Activated T-cell treated with anti-CD3 and anti-CD28 coated beads, Interleukin-2, amount 50 U/mL, for 1 hour (primary cell): ENCODE measurements around the gene MIS18BP1.
A peak's percentile ranks its signal among the peaks of the same experiment; 100 is the strongest.
"Not testable (repeated sequence)": the region's sequence is repeated elsewhere in the genome, so short reads cannot be mapped to it uniquely, and the experiment has no call there.

Source experiments
- DNase-seq: peaks from one replicate; pipeline ENCODE4 v3.0.0-alpha.2; 2020

The MIS18BP1 gene

DNA sequence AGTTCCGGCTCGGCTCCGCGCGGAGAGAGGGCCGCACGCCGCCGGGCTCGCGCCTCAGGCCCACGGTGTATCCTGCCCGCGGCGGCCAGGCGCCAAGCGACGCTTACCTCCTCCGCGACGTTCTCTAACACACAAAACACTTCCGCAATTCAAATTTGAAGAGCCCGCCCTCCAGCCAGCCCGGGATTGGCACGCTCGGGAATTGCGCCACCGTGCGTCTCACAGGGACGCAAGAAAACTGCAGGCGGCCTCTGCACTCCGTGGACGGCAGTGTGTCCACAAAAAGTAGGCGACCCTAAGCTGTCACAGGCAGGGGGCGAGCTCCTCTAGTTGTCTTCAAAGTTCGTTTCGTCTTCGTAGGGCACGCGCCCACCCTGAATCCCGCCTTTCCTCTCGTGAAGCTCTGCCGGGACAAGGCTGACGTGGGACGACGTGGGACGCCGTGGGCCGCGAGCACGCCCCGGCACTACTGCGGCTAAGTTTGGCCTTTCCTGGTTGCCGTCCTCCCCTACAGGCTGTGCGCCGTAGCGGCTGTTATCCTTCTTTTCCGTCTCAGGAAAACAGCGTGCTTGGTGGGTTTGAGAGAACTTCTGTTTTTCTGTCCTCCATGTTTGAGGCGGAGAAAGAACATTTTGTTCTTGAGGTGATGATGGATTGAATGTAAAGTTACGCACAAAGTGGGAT lies at the start of gene MIS18BP1:
TSS of gene MIS18BP1 (minus strand) at position 133 of the 684 bp plus-strand sequence. CDS start 5,916 bp downstream, outside the sequence.
- DNase-seq = peak; percentile 88

DNA sequence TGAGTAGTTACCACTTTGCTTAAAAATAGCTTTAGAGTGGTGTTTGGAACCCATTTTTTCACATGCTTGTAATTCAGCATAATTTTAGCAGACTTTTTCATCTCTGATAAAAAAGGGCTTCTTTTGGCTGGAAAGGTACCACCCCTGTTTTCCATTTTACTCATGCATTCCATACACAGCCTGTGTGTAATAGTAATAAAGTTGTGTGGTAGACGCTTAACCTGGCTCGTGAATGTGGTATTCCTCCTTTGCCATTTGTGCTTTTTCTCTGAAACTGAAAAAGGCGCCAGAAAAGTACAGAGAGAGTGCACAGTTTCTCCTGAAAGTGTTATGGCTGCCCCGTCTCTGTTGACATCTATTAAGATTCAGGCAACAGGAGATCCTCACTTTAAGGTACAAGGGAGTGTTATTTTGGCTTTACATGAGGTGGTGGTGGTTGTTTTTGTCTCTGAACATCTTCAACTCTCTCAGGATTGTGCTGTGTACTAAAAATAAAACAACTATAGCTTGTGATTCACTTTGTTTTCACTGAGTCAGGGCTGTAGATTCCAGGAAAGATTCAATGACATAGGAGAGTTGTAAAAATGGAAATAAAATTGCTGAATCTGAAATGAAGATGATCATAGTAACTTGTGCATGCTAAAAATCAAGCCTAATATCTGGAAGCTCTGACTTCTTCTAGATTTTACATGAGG lies 45.6 kb upstream of the MIS18BP1 start:
- no peak for DNase-seq

DNA sequence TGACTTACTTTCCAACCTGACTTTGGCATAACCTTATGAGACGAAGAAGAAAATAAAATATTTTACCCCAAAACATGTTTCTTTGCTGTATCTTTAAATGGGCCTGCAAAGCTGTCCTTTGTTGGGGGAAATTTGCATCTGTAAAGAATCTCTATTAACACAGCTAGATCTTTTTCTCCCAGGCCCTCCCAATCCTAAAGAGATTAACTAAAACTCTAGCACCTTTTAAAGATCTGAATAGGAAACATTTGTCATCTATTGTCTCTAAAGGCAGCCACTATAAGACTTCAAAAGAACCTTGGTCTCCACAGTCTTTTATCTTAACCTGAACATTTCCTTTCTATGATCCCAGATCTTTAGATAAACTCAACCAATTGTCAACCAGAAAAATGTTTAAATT lies 41.8 kb upstream of the MIS18BP1 start:
- not testable (repeated sequence) for DNase-seq

DNA sequence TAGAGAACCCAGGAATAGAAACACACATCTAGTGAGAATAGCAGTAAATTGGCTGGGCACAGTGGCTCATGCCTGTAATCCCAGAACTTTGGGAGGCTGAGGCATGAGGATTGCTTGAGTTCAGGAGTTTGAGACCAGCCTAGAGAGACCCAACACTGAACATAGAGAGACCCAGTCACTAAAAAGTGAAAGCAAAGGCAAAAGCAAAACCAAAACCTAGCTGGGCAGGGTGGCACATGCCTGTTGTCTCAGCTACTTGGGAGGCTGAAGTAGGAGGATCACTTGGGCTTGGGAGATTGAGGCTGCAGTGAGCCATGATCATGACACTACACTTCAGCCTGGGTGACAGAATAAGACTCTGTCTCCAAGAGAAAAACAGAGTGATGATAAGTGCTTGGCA lies 37.5 kb upstream of the MIS18BP1 start:
- no peak for DNase-seq

DNA sequence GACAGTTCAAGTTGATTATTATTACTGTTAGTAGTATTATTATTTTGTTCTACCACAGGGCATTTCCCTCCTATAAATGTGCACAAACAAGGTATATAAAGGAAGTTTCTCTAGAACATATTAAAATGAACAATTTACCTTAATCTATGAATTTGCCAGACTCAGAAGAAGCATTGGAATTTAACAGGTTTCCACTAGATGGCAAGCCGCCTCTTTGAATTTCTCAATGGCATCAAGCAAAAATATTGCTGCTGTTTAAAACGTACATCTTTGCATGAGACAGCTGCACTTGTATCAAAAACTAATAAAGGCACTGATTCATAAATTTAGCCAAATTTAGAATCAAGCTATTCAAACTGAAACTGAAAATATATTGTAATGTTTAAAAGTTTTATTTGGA lies 34.6 kb upstream of the MIS18BP1 start:
- no peak for DNase-seq

DNA sequence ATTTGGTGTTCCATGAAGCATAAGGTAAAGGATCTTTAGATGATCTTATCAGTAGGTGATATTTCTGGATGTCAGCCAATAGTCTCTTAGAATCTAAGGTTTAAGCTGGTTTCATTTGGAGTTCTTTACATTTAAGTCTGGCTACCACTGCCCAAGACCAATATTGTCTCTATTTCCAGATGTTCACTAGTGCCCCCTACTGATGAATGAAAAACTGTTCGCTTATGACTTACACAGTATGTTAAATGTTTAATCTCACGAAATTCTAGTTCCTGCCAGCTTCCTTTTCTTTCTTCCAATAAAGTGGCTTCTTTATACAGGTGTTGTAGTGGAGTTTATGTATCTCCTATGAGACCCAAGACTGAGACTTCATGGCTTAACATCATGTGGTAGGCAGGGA lies 31.8 kb upstream of the MIS18BP1 start:
- DNase-seq = no peak

DNA sequence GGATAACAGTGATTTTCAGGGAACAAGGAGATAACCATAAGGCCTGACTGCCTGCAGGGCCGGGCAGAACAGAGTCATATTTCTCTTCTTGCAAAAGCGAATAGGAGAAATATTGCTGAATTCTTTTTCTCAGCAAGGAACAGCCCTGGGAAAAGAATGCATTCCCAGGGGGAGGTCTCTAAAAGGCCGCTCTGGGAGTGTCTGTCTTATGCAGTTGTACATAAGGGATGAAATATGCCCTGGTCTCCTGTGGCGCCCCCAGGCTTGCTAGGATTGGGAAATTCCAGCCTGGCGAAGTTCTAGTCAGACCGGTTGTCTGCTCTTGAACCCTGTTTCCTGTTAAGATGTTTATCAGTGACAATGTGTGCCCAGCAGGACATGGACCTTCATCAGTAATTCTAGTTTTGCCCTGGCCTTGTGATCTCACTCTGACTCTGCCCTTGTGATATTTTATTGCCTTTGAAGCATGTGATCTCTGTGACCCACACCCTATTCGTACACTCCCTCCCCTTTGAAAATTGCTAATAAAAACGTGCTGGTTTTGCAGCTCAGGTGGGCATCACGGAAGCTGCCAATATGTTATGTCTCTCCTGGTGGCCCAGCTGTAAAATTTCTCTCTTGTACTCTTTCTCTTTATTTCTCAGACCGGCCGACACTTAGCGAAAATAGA lies 28.9 kb upstream of the MIS18BP1 start:
- DNase-seq = not testable (repeated sequence)

DNA sequence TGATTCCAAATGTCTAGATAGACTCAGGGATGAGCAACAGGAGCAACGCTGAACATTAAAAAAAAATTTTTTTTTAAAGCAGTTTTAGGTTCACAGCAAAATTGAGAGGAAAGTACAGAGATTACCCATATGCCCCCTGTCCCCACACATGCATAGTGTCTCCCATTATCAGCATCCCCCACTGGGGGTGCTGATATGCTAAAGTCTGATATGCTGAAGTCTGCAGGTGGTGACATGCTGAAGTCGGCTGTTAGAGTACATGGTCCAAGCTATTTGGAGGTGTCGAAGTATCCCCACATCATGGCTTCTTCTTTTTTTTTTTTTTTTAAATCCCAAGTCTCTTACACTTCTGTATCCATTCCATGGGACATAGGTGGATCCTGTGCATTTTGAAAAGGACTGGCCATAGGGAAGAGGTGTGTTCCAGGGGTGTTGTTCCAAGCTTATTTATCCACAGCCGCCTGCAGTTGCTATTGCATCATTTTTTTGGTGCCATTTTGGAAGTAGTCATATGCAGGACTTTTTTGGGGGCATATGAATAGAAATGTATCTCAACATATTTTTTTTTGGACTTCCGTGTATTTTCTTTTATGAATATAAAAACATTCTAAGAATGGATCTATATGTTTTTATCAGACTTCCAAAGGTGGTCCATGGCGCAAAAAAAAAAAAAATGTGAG lies 19.0 kb upstream of the MIS18BP1 start:
- DNase-seq = no peak

DNA sequence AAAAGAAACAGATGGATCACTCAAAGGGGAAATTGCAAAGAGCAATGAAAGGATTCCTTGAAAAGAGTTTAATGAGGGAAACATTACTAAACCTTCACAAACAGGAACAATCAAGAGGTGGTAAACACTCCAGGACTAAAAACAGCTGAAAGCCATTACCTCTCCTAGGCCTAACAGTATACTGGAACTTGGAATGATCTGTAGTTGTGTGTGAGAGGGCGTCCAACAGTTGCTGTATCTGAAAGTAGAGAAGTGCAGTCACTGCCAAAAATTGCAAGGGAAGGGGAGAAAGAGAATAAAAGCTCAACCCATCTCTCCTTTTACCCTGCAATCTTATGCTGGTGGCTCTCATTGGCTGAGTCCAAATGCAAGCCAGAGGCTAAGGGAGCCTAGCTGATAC lies 17.0 kb upstream of the MIS18BP1 start:
- no peak for DNase-seq

DNA sequence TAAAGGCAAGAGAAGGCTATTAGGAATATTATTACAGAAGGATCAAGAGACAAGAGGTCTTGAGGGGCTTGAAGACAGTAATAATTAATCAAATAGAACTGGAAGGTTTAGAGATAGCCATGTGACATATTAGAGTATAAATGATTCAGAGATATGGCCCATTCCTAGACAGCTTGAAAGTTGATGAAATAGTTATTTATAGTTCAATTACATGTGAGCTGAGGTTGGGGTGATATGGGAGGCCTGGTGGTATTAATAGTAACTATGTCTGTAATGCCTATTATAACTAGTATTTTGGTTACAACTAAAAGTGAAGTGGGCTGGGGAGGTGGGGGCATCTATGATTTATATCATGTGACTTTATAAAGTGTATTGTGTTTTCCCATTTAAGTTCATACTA lies 14.1 kb upstream of the MIS18BP1 start:
- no peak for DNase-seq

DNA sequence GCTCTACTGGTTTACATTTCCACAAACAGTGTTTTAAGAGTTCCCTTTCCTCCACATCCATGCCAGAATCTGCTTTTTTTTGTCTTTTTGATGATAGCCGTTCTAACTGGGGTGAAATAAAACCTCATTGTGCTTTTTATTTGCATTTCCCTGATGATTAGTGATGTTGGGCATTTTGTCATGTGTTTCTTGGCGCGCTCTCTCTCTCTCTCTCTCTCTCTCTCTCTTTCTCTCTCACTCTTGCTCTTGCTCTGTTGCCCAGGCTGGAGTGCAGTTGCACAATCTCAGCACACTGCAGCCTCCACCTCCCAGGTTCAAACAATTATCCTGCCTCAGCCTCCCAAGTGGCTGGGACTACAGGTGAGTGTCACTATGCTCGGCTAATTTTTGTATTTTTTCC lies 9.6 kb upstream of the MIS18BP1 start:
- no peak for DNase-seq

DNA sequence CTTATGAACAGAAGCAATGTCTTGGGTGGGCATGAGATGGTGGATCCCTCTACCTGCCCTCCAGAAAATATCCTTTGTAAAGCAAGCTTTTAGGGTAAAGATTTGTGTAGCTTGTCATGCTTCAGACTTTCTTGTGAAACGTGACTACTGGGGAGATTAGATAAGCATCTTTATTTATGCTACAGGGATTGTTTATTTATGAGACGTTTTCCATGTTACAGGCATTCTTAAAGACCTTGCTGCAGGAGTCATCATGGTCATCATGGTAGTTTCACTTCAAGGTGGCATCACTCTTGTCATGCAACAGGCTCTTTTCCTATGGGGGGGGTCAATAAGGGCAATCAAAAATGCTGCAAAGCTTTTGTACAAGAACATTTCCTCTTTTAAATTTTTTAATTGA lies 8.2 kb upstream of the MIS18BP1 start:
- DNase-seq = no peak

DNA sequence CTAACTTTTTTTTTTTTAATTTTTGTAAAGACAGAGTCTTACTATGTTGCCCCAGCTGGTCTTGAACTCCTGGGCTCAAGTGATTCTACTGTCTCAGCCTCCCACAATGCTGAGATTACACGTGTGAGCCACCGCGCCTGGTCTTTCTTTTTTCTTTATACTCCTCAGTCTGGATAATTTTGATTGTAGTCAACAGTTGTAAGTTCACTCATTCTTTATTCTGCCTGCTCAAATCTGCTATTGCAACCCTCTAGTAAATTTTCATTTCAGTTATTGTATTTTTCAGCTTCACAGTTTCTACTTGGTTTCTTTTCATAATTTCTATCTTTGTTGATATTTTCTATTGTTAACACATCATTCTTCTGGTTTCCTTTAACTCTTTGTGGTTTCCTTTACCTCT lies 5.8 kb upstream of the MIS18BP1 start:
- no peak for DNase-seq

DNA sequence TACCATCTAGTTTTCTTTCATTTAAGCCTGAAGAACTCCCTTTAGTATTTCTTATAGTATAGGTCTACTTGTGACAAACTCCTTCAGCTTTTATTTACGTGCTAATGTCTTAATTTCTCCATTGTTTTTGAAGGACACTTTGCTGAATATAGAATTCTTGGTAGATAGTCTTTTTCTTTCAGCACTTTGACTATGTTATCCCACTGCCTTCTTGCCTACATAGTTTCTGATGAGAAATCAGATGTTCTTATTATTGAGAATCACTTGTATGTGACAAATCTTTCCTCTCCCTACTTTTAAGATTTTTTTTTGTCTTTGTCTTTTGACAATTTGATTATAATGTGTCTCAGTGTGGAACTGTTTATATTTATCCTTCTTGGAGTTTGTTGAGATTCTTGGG lies 5.1 kb upstream of the MIS18BP1 start:
- no peak for DNase-seq

DNA sequence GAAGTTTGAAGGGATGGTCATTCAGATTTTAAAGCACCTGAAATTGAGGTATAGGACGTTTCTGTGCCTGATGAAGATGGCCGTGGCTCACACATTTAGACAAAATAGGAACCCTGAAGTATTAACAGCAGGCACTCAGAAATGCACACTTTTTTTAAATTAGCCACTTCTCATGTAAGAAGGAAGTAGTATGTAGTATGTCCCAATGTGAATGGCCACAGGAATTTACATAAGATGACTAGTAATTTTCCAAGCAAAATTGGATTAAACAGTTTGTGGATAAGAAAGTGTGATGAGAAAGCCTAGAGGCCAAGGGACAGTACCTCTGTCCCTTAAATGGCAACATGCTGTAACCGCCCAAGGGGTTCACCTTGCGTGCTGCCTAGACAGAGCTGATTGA lies 1.8 kb upstream of the MIS18BP1 start:
- DNase-seq = no peak

DNA sequence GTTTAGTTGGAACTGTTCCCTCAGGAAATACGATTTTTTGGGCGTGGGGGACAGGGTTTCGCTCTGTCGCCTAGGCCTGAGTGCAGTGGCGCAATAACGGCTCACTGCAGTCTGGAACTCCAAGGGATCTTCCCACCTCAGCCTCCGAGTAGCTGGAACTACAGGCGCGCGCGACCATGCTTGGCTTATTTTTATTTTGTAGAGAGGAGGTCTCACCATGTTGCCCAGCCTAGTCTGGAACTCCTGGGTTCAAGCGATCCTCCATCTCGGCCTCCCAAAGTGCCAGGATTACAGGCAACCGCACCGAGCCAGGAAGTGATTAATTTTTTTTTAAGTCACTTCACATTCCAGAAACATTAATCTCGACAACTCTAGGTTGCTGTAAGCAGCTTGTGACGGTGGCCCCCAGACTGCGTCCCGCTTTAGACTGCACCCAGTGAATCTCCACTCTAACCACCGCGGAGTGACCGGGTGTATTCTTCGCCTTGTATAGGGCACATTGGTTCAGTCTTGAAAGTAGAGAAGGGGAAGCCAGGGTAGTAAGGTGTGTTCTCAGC lies 830 bp upstream of the MIS18BP1 start:
- DNase-seq = peak; percentile 30

DNA sequence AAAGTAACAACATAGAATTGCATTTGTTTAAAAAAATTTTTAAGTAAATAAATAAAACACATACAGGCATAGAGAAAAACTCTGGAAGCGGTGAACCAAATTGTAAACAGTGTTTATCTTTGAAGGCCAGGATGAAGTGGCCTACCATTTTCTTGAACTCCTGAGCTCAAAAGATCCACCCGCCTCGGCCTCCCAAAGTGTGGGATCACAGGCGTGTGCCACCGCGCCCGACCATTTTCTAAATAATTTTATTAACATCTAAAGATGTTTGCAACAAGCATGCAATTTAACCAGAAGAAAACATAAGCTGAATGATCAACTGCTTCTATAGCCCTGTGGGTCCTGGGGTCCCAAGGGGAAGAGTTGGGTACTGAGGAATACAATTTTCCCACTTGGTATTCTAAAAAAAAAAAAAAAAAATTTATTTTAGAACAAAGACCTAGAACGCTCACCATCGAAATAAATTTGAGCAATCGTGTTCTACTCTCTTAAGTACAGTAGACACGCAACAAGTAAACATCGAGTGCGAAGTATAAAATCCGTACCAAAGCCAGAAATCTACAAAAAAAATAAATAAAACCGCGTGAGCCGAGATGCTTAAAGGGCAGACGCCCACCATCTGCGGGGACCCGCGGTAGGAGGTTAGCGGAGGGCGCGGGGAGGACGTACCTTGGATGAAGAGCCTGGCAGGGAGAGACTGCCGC lies 484 bp downstream of the MIS18BP1 start:
- DNase-seq = no peak

DNA sequence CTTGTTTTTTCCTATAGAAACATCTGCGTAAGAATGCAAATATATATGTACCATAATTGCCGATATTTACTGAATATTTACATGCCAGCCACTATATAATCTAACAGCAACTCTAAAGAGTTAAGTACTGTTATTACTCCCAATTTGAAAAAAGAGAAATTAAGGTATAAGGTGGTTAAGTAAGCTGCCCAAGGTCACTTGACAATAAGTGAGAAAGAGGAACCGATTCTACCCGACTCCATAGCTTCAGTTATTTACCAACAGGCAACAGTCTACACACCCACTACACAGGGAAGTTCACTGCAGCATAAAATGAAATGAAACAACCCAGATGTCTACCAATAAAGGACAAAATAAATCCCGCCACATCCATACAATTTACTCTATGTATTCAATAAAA lies 1.1 kb downstream of the MIS18BP1 start:
- DNase-seq = no peak

DNA sequence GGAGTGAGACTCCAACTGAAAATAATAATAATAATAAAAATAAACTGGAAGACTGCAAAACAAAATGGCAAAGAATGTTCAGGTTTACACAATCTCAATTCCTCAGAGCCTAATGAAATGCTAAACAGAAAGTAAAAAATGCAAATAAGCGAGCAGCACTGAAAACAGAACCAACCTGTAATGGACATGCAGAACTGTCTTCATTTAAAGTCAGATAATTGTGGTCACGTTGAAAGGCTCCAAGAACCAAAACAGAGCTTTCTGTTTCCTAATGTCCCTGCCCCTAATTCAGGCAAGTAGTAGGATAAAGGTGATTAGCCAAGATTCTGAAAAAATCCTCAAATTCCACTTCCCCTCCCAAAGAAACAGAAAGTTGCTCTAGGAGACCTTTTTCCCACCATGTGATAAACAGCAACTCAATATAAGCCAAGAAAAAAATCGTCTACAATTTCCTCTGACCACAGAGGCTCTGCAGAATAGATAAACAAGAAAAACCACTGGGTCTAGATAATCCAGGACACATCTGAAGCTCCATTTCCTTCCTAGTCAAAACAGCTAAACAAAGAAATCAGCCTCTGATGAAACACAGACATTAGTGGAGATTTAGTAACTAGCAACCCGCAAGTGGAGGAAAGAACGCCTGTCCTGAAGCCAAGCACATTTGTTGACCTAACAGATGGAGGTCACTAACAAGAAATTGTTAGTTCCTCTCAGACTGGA lies 3.0 kb downstream of the MIS18BP1 start:
- DNase-seq = no peak

DNA sequence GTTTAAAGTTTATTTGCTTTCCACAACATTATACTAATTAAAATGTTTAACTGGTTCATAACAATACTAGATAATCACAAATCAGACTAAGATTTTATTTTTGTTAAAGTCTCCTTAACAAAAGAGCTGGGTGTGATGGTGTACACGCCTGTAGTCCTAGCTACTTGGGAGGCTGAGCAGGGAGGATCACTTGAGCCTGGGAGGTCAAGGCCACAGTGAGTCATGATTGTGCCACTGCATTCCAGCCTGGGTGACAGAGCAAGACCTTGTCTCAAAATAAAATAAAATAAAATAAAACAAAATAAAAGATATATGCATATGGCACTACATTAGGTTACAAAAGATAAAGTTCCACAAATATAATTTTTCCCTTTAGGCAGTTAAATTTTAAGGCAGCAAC lies 5.6 kb downstream of the MIS18BP1 start:
- no peak for DNase-seq

DNA sequence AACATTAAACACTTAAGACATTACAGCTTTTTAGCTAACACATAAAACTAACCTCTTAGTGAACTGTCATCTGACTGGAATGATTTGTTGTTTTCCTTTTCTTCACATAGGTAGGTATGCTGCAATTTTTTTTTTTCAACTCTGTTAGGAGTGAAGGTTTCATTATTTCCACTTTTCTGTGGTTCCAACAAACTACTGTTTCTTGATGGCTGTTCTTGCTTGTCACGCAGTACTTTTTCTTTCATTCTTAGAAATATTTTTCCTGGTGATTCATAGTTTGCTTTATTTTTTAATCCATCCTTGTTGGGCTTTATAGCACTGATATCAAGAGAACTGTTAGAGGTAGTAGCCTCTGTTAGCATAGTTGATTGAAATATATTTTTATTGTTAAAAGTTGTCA lies 6.3 kb downstream of the MIS18BP1 start:
- DNase-seq = no peak

DNA sequence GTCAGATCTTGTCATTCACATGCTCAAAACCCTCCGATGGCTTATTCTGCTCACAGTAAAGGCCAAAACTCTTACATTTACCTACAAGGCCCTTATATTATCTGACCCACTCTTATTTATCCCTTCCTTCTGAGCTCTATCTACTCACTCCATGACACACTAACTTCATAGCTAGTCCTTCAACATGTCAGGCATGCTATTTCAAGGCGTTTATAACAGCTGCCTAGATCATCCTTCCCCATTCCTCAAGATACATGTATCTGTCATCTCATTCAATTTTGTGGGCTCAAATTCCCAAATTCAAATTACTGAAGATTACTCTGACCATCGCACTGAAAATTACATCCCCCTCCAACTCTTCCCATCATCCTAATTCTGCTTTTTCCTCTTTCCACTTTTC lies 6.9 kb downstream of the MIS18BP1 start:
- DNase-seq = no peak
